GM18870 (cell line): Measurements from ENCODE around the gene ARID3A.
"Not testable (repeated sequence)": the region's sequence is repeated elsewhere in the genome, so short reads cannot be mapped to it uniquely, and the experiment has no call there.

ENCODE experiments used
- ATAC-seq: cut with Tn5 transposase; IDR thresholded peaks from one replicate; pipeline ENCODE4 v1.9.1; 2021; ENCODE audit warnings: moderate library complexity; ENCODE audit not compliant: unreplicated experiment

The ARID3A gene

GRCh38 chr19:1014161-1015060 lies 88.6 kb downstream of the ARID3A start:
- ATAC-seq: no peak

- ATAC-seq: no peak
Observed at GRCh38 chr19:1015061-1015781, 89.4 kb downstream of the ARID3A start.

- no peak for ATAC-seq
Observed at GRCh38 chr19:1015782-1016646, 90.2 kb downstream of the ARID3A start.

GRCh38 chr19:1016647-1017114 lies 90.8 kb downstream of the ARID3A start:
- ATAC-seq: no peak

- ATAC-seq: no peak
Observed at GRCh38 chr19:1017115-1017905, 91.5 kb downstream of the ARID3A start.

GRCh38 chr19:1017906-1018305 lies 92.1 kb downstream of the ARID3A start:
- ATAC-seq: no peak

GRCh38 chr19:1018393-1018792 lies 92.6 kb downstream of the ARID3A start:
- no peak for ATAC-seq

- no peak for ATAC-seq
Observed at GRCh38 chr19:1018932-1019615, 93.2 kb downstream of the ARID3A start.

GRCh38 chr19:1019616-1019961 lies 93.8 kb downstream of the ARID3A start:
- no peak for ATAC-seq

GRCh38 chr19:1019980-1020867 lies 94.4 kb downstream of the ARID3A start:
- ATAC-seq: no peak

- peak; percentile 76 for ATAC-seq
Observed at GRCh38 chr19:1020868-1021425, 95.1 kb downstream of the ARID3A start, which contains the start of gene TMEM259. TMEM259 (minus strand) TSS chr19:1021123; CDS start chr19:1020996, 127 bp downstream.

- not testable (repeated sequence) for ATAC-seq
Observed at GRCh38 chr19:1023883-1024188, 98.0 kb downstream of the ARID3A start.

- ATAC-seq: not testable (repeated sequence)
Observed at GRCh38 chr19:1025080-1025479, 99.2 kb downstream of the ARID3A start.
